Uterus (tissue), 2 donors: ENCODE results near the gene CCDC57.

Experiments used
- POLR2A ChIP-seq, 2 donors: fragments of 450-650 bp; IDR thresholded peaks; one replicate each; pipeline ENCODE4 v1.6.1; 2016; ENCODE audit warnings: antibody characterized with exemption in 2 of 2, mild to moderate bottlenecking in 1 of 2, moderate library complexity in 1 of 2
- TF ChIP-seq, protein P1 (sequence below), 4 experiments: fragments of 200-600 bp in 2 of 4; fragments of 450-650 bp in 2 of 4; sonication (generic) in 2 of 4; IDR thresholded peaks; one replicate each; pipeline ENCODE4 v1.5.1; 2016 to 2019; ENCODE audit warnings: antibody characterized with exemption in 4 of 4, mild to moderate bottlenecking in 2 of 4, moderate library complexity in 1 of 4

DNA sequence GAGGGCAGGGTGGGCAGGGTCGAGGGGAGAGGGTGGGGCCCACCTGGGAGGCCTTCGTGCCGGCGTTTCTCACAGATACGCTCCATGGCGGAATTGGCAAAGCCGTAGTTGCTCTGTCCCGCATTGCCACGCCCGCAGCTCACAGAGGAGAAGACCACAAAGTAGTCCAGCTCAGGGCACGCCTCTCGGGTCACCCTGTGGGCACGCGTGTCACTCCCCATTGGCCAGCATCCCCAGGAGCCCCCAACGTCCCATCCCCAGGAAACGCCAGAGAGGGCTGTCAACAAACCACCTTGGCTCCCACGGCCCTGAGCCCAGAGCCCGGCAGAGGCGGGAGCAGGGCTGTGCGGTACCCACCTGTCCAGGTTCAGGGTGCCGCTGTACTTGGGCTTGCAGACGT, 130.7 kb downstream of the CCDC57 start:
- TF ChIP-seq, protein P1, sequence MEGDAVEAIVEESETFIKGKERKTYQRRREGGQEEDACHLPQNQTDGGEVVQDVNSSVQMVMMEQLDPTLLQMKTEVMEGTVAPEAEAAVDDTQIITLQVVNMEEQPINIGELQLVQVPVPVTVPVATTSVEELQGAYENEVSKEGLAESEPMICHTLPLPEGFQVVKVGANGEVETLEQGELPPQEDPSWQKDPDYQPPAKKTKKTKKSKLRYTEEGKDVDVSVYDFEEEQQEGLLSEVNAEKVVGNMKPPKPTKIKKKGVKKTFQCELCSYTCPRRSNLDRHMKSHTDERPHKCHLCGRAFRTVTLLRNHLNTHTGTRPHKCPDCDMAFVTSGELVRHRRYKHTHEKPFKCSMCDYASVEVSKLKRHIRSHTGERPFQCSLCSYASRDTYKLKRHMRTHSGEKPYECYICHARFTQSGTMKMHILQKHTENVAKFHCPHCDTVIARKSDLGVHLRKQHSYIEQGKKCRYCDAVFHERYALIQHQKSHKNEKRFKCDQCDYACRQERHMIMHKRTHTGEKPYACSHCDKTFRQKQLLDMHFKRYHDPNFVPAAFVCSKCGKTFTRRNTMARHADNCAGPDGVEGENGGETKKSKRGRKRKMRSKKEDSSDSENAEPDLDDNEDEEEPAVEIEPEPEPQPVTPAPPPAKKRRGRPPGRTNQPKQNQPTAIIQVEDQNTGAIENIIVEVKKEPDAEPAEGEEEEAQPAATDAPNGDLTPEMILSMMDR (IDR thresholded peaks at IDR 0.05): no peak
- TF ChIP-seq POLR2A (IDR thresholded peaks at IDR 0.05): no peak
